Pancreas (tissue), 10 donors: ENCODE results near the gene MRPS18A. TPM values are rescaled to one million over a fixed set of nuclear protein-coding genes. Genes with fewer than 3 reads are reported as not detected.
"Not testable (repeated sequence)": the region's sequence is repeated elsewhere in the genome, so short reads cannot be mapped to it uniquely, and the experiment has no call there.

ENCODE experiments used
- ATAC-seq, 4 donors: fragments of 200-7000 bp; cut with Tn5 transposase; one replicate each; pipeline versions ENCODE4 v1.8.0 to v1.9.1; 2020; ENCODE audit warnings: mild to moderate bottlenecking in 4 of 4, moderate library complexity in 4 of 4
- DNase-seq, 6 donors: peaks; one replicate each; pipeline ENCODE4 v3.0.0-alpha.2; 2020
- FAIRE-seq: peaks from 2 replicates; lab custom pipeline; 2012; peaks lifted over from hg19 to GRCh38; lab: Jason Lieb, UNC
- H3K27ac ChIP-seq, 4 donors: fragments of 200-600 bp; sonication (generic); 1 replicate in 3 of 4; 2 replicates in 1 of 4; pipeline versions ENCODE4 v1.5.0 to v1.8.0; 2020
- H3K27me3 ChIP-seq, 4 donors: fragments of 200-600 bp; one replicate each; pipeline ENCODE4 v1.8.0; 2021
- H3K36me3 ChIP-seq, 3 donors: fragments of 200-600 bp; sonication (generic) in 1 of 3; one replicate each; pipeline versions ENCODE4 v1.5.0 to v1.8.0; 2020 to 2021
- H3K4me1 ChIP-seq, 3 donors: fragments of 200-600 bp; one replicate each; pipeline ENCODE4 v1.8.0; 2021
- H3K4me3 ChIP-seq, 4 donors: fragments of 200-600 bp; sonication (generic) in 2 of 4; one replicate each; pipeline versions ENCODE4 v1.5.0 to v1.8.0; 2020 to 2021
- H3K9me3 ChIP-seq, 4 donors: fragments of 200-600 bp; one replicate each; pipeline ENCODE4 v1.8.0; 2021
- CTCF ChIP-seq, 4 donors: fragments of 200-600 bp; sonication (generic) in 3 of 4; IDR thresholded peaks; one replicate each; pipeline versions ENCODE4 v1.5.0 to v1.8.0; 2021; ENCODE audit warnings: antibody characterized with exemption in 4 of 4
- WGBS, 2 donors: extraction: QIAGEN DNeasy Blood & Tissue Kit; methylation state at CpG; one replicate each; pipeline ENCODE4 v1.1.7; 2013; 5-methylcytosine and 5-hydroxymethylcytosine counted together
- intact Hi-C, 3 donors: fragments of 100-400 bp; cut with DNase I; formaldehyde crosslinking; loops; one replicate each; pipeline versions ENCODE4 v1.11.1 to v1.14.2; 2022
- polyA plus RNA-seq, 2 donors: library from polyadenylated mRNA; stranded (reverse); fragments of 200-250 nt; gene quantifications; one replicate each; pipeline ENCODE4 v1.2.3, GENCODE V29; 2013
- total RNA-seq, 6 donors: library from RNA; stranded (reverse); fragmentation: NEBNext Ultra II Directional in 4 of 6; extraction: Animal tissue kit (Norgen Biotek cat#: 25700) in 4 of 6; gene quantifications; one replicate each; pipeline versions ENCODE4 v1.2.1 to v1.2.4, GENCODE V29; 2021 to 2023
- donor health status: healthy with polysubstance abuse.
- donor health status: DM: no; HTN: no; CAD: no; lungs with moderate emphysema.
- donor health status: DM: no; HTN: no; CAD: no.
- donor health status: control.
- donor health status: control.
- donor health status: Bipolar disorder and iron deficiency.
- donor health status: DM: yes; HTN: yes; CAD: no.
- donor health status: DM: no; HTN: no; CAD: no.
- donor health status: DM: no; HTN: no; CAD: no.
- donor health status: DM: yes; HTN: yes; CAD: no.

The MRPS18A gene
- total and polyA plus RNA-seq, 8 donors: 10.9 to 24.6 (median 15.7) TPM

GRCh38 chr6:43634702-43635303 is 52.8 kb downstream of the MRPS18A start:
- intact Hi-C loops: no loop called here
- no peak for ATAC-seq
- TF ChIP-seq CTCF (IDR thresholded peaks at IDR 0.05): no peak
- Histone ChIP-seq H3K9me3 (no peaks in the 10 kb centered on the region), H3K27ac (no peak overlapping the region), H3K36me3 (peaks cover 0 to 3% (median under 1%) of the 10 kb centered on the region in 3 donors), H3K4me3 (no peak overlapping the region), H3K4me1 (peaks cover 0 to 27% (median 15%) of the 10 kb centered on the region in 3 donors), H3K27me3 (no peaks in the 10 kb centered on the region)
- FAIRE-seq: no peak
- no peak for DNase-seq
- 67 to 72% methylated on average over 9 of the region's 9 CpGs for WGBS, 2 donors

GRCh38 chr6:43633002-43633401 is 54.6 kb downstream of the MRPS18A start:
- 84 to 86% methylated on average over 7 of the region's 7 CpGs for WGBS, 2 donors
- H3K9me3 ChIP-seq, FAIRE-seq, H3K27me3 ChIP-seq, H3K36me3 ChIP-seq, H3K27ac ChIP-seq, intact Hi-C loops, H3K4me3 ChIP-seq, ATAC-seq: not testable (repeated sequence)
- peaks cover 0 to 26% (median 15%) of the 10 kb centered on the region in 3 donors for H3K4me1 ChIP-seq
- peak in 1 of 6 donors; percentile 9 for DNase-seq

DNA sequence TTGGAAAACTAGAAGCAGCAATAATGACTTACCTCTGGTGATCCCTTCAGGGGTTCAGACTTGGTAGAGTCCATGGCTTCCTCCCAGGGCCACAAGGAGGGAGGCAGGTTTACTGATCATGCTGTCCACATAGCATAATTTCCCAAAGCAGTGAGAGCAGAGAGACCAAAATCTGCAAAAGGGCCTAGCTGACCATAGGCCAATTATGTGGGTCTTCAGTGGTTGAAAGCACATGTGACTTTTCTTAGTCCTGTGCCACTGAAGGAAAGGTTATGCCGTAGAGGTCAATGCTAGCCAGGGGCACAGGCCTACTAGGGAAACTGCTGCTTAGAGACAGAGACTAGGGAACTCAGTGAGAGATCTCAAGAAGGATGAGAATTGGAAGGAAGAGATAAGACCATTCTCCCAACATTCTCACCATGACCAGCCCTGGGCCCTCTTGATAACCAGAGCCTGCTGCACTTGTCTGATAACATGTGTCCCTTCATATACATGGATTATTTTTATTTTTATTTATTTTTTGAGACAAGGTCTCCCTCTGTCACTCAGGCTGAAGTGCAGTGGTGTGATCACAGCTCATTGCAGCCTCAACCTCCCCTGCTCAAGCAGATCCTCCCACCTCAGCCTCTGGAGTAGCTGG is 56.5 kb downstream of the MRPS18A start:
- no peak for ATAC-seq
- peak overlapping the region in 1 of 4 donors; percentile 17 for H3K27ac ChIP-seq

DNA sequence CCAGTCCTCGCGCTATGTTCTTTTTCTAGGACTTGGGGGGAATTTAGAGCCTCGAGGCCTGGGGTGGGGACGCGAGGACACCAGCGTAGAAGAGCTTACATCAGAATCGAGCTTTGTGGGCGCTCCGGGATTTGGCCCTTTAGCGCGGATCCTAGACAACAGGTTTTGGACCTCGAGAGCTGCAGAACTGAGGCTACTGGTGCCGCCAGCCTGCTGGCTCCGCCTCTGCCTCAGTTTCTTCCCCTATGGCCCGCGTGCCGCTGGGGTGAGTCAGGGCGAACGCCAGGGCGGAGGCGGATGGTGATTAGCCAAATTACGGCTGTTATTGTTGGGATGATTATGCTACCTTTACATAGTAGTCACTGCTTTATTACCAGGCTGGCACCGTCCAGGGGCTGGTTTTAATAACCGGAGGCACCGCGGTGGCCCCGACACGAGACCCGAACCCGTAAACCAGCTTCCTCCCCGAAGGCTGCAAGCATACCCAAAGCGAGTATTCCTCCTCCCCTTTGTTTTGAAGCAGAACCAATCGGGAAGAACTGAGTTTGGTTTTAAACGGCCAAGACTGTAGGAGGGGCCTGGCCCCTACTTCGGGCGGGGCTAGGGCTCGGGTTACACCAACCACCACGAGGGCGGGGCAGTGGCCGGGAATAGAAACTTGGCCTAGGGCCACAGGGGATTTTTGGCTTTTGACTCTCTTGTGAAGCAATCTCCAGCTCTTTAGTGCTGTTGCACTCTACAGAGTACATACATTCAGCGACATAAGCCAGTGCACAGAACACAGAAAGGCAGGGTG is 57.9 kb downstream of the MRPS18A start:
- H3K27me3 ChIP-seq: no peaks in the 10 kb centered on the region
- DNase-seq: peak; percentile 89 to 98 (median 96)
- H3K9me3 ChIP-seq: no peaks in the 10 kb centered on the region
- peaks cover 0 to 21% (median 4%) of the 10 kb centered on the region in 3 donors for H3K4me1 ChIP-seq
- H3K27ac ChIP-seq: peak overlapping the region; percentile 87 to 97 (median 93)
- intact Hi-C loops: no loop called here
- peak; percentile 81 to 90 (median 86) for ATAC-seq
- peak; percentile 81 for FAIRE-seq
- peaks cover 0 to 10% (median 5%) of the 10 kb centered on the region in 3 donors for H3K36me3 ChIP-seq
- TF ChIP-seq CTCF (IDR thresholded peaks at IDR 0.05): no peak
- H3K4me3 ChIP-seq: peak overlapping the region; percentile 51 to 97 (median 82)
- 0% methylated on average over 41 of the region's 41 CpGs for WGBS, 2 donors

More for the DNA sequence above, 56.5 kb downstream of the MRPS18A start:
- 96 to 98% methylated on average over 1 of the region's 1 CpG for WGBS, 2 donors
- FAIRE-seq (no peak), DNase-seq (peak in 1 of 6 donors; percentile 8)
- no peak for TF ChIP-seq CTCF (IDR thresholded peaks at IDR 0.05)
- no peaks in the 10 kb centered on the region for H3K9me3 ChIP-seq
- intact Hi-C loops: no loop called here
- H3K4me1 ChIP-seq: peaks cover 4 to 23% (median 4%) of the 10 kb centered on the region in 3 donors
- no peaks in the 10 kb centered on the region for H3K27me3 ChIP-seq
- no peak overlapping the region for H3K4me3 ChIP-seq
- no peaks in the 10 kb centered on the region for H3K36me3 ChIP-seq

DNA sequence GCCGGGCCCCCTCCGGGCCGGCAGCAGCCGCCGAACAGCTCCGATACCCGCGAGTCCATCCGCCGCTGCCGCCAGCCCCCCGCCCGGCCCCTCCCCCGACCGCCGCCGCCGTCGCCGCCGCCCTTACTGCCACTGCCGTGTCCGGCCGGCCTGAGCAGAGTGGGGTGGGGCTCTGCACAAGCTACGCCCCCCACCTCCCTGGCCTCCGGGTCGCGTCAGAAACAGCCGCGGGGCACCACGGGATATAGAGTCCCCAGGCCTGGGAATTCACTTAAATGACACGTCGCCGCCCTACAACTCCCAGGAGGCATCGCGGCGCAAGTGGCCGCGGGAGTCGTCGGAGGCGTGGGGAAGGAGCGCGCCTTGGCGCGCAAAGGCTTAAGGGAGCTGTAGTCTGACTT is 58.5 kb downstream of the MRPS18A start, which contains the start of gene GTPBP2:
Gene GTPBP2, minus strand, starts transcription at position 161 of the 401 bp plus-strand sequence. Its CDS starts 102 bp downstream, at position 59.
- TF ChIP-seq CTCF (IDR thresholded peaks at IDR 0.05): no peak
- FAIRE-seq (peak; percentile 20), DNase-seq (peak; percentile 95 to 99 (median 98)), ATAC-seq (peak; percentile 85 to 93 (median 86))
- Histone ChIP-seq H3K27ac (peak within 1 kb of the TSS; percentile 87 to 97 (median 93)), H3K4me1 (peaks cover 0 to 21% (median 4%) of the 10 kb centered on the region in 3 donors), H3K27me3 (no peaks in the 10 kb centered on the region), H3K4me3 (peak within 1 kb of the TSS; percentile 51 to 97 (median 82)), H3K9me3 (no peaks in the 10 kb centered on the region), H3K36me3 (peaks cover 0 to 16% (median 5%) of the 10 kb centered on the region in 3 donors)
- WGBS, 2 donors: 0 to 1% methylated on average over 43 to 46 of the region's 46 CpGs
- intact Hi-C loops: no loop called here
